Measurements from ENCODE around the gene DXO. TPM values are rescaled to one million over a fixed set of nuclear protein-coding genes. Genes with fewer than 3 reads are reported as not detected.
A peak's percentile ranks its signal among the peaks of the same experiment; 100 is the strongest.

DXO gene
- polyA plus RNA-seq, 1 donor (not counting 4 experiments of a cell fraction or from before 2014, with no cell fraction given), result 7.0 TPM

GRCh38 chr6:31958741-31959739, 12.9 kb downstream of the DXO start, which contains the start of the genes NELFE and SKIC2:
Gene NELFE, minus strand, starts transcription at chr6:31958971. Its CDS starts 525 bp downstream, at chr6:31958446.
Gene SKIC2, plus strand, starts transcription at chr6:31959175. Its CDS starts 18 bp downstream, at chr6:31959193.
- Histone ChIP-seq H3K79me2 (ENCODE audit: control insufficient read depth, insufficient read depth, low read length) (peaks cover 27% of the 10 kb centered on the region), H3K4me2 (ENCODE audit: control insufficient read depth, extremely low read depth, insufficient read depth, low read depth, low read length) (peak within 1 kb of the TSS; percentile 100)
- FAIRE-seq, result peak; percentile 43

GRCh38 chr6:31958412-31958740, 13.6 kb downstream of the DXO start:
- Histone ChIP-seq H4K20me1 (ENCODE audit: control insufficient read depth, extremely low read depth, insufficient read depth, low read length) (no peaks in the 10 kb centered on the region), H3K4me3 (ENCODE audit: control insufficient read depth in 2 of 3, extremely low read depth in 1 of 3, insufficient read depth in 2 of 3, low read depth in 1 of 3, low read length in 3 of 3) (peak overlapping the region; percentile 90 to 99 (median 95)), H3K36me3 (ENCODE audit: control insufficient read depth in 2 of 2, extremely low read depth in 1 of 2, insufficient read depth in 2 of 2, low read length in 2 of 2) (peaks cover 35 to 55% of the 10 kb centered on the region in 2 experiments), H3K79me2 (ENCODE audit: control insufficient read depth, insufficient read depth, low read length) (peaks cover 27% of the 10 kb centered on the region), H3K4me2 (ENCODE audit: control insufficient read depth, extremely low read depth, insufficient read depth, low read depth, low read length) (peak overlapping the region; percentile 96), H3K4me1 (ENCODE audit: control insufficient read depth, extremely low read depth, insufficient read depth, low read length) (peaks cover 15% of the 10 kb centered on the region), H3K9me1 (ENCODE audit: control insufficient read depth, extremely low read depth, insufficient read depth, low read length) (no peaks in the 10 kb centered on the region), H3K9me3 (ENCODE audit: control insufficient read depth, low read depth, low read length) (no peaks in the 10 kb centered on the region), H2AFZ (ENCODE audit: control insufficient read depth, low read length) (peak overlapping the region; percentile 96), H3K9ac (ENCODE audit: control insufficient read depth, extremely low read depth, insufficient read depth, low read length) (peak overlapping the region; percentile 92), H3K27me3 (ENCODE audit: control insufficient read depth, extremely low read depth, insufficient read depth, low read length) (no peaks in the 10 kb centered on the region), H3K27ac (ENCODE audit: control insufficient read depth, insufficient read depth, low read length) (peak overlapping the region; percentile 80)
- dilution Hi-C loops (cut with MboI; ENCODE audit: extremely low pct_ligation_motif_present, low sequenced_read_pairs), result no loop called here
- TF ChIP-seq CTCF (optimal IDR thresholded peaks at IDR 0.05 in 1 of 3, IDR thresholded peaks at IDR 0.05 in 1 of 3, conservative IDR thresholded peaks at IDR 0.05 in 1 of 3; ENCODE audit: extremely low read depth in 1 of 3, insufficient read depth in 2 of 3, low read length in 3 of 3) (no peak), EZH2 (IDR thresholded peaks at IDR 0.05; ENCODE audit: low read length) (no peak)
- DNase-seq (ENCODE audit: low read depth, low spot score) (no peak), FAIRE-seq (no peak)

More at GRCh38 chr6:31958741-31959739, 12.9 kb downstream of the DXO start, which contains the start of the genes NELFE and SKIC2:
- Histone ChIP-seq H2AFZ (ENCODE audit: control insufficient read depth, low read length) (peak within 1 kb of the TSS; percentile 96), H4K20me1 (ENCODE audit: control insufficient read depth, extremely low read depth, insufficient read depth, low read length) (no peaks in the 10 kb centered on the region), H3K9ac (ENCODE audit: control insufficient read depth, extremely low read depth, insufficient read depth, low read length) (peak within 1 kb of the TSS; percentile 92), H3K9me3 (ENCODE audit: control insufficient read depth, low read depth, low read length) (no peaks in the 10 kb centered on the region), H3K9me1 (ENCODE audit: control insufficient read depth, extremely low read depth, insufficient read depth, low read length) (no peaks in the 10 kb centered on the region), H3K27ac (ENCODE audit: control insufficient read depth, insufficient read depth, low read length) (peak within 1 kb of the TSS; percentile 80), H3K4me1 (ENCODE audit: control insufficient read depth, extremely low read depth, insufficient read depth, low read length) (peaks cover 15% of the 10 kb centered on the region), H3K36me3 (ENCODE audit: control insufficient read depth in 2 of 2, extremely low read depth in 1 of 2, insufficient read depth in 2 of 2, low read length in 2 of 2) (peaks cover 33 to 49% of the 10 kb centered on the region in 2 experiments), H3K4me3 (ENCODE audit: control insufficient read depth in 2 of 3, extremely low read depth in 1 of 3, insufficient read depth in 2 of 3, low read depth in 1 of 3, low read length in 3 of 3) (peak within 1 kb of the TSS; percentile 90 to 99 (median 95)), H3K27me3 (ENCODE audit: control insufficient read depth, extremely low read depth, insufficient read depth, low read length) (no peaks in the 10 kb centered on the region)
- DNase-seq (ENCODE audit: low read depth, low spot score), result peak; percentile 77
- dilution Hi-C loops (cut with MboI; ENCODE audit: extremely low pct_ligation_motif_present, low sequenced_read_pairs), result no loop called here
- TF ChIP-seq EZH2 (IDR thresholded peaks at IDR 0.05; ENCODE audit: low read length), result no peak
- TF ChIP-seq CTCF (optimal IDR thresholded peaks at IDR 0.05 in 1 of 3, IDR thresholded peaks at IDR 0.05 in 1 of 3, conservative IDR thresholded peaks at IDR 0.05 in 1 of 3; ENCODE audit: extremely low read depth in 1 of 3, insufficient read depth in 2 of 3, low read length in 3 of 3), result no peak

Measured in keratinocyte (primary cell).